ENCODE data around the gene DTD1. TPM values are rescaled to one million over a fixed set of nuclear protein-coding genes. Genes with fewer than 3 reads are reported as not detected.

The DTD1 gene
- total and polyA plus RNA-seq, 2 of the 13 experiments (the other 11 are each of a cell fraction or from before 2014, with no cell fraction given), result 41.2 to 79.3 TPM

DNA sequence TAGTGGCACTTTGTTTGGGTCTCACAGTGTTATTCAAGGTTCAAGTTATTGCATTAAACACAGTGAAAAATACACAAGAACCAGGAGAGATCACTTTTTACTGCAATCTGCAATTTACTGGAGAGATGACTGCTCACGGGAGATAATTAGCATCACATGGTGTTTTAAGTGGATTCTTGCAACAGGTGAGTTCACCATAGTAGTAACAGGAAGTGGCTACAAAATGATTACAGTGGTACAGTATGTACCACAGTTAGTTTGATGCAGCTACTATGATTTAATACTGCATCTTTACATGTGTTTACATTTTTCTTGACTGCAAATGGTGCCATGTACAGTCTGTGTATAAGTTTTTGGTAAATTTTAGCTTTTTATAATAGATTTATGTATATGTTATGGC lies 129.2 kb downstream of the DTD1 start:
- Histone ChIP-seq H4K20me1 (ENCODE audit: insufficient read depth, low read length) (no peaks in the 10 kb centered on the region), H3K4me2 (ENCODE audit: low read depth, low read length) (no peak overlapping the region), H3K4me3 (replicated peaks in 1 of 3; ENCODE audit: insufficient read depth in 1 of 3, low read depth in 2 of 3, low read length in 3 of 3) (no peak overlapping the region), H3K36me3 (replicated peaks in 1 of 2; ENCODE audit: control insufficient read depth in 1 of 2, insufficient read depth in 2 of 2, low read length in 2 of 2) (no peaks in the 10 kb centered on the region), H3K27ac (ENCODE audit: extremely low read length, insufficient read depth, low read length) (no peak overlapping the region), H3K9me3 (ENCODE audit: low read length) (peaks cover 9% of the 10 kb centered on the region), H2AFZ (ENCODE audit: low read length) (no peak overlapping the region), H3K79me2 (ENCODE audit: insufficient read depth, low read length) (no peaks in the 10 kb centered on the region), H3K4me1 (ENCODE audit: insufficient read depth, low read length) (no peaks in the 10 kb centered on the region), H3K9ac (ENCODE audit: insufficient read depth, low read depth, low read length) (no peak overlapping the region), H3K27me3 (ENCODE audit: control insufficient read depth in 1 of 2, insufficient read depth in 2 of 2, low read length in 2 of 2) (no peaks in the 10 kb centered on the region)
- no peak for FAIRE-seq
- intact Hi-C loops (cut with micrococcal nuclease; ENCODE audit: unreplicated experiment) (no loop called here), in situ Hi-C loops (cut with HindIII; ENCODE audit: extremely low pct_ligation_motif_present, low pct_unique_long_range_greater_than_20kb) (no loop called here)
- BruUV-seq (replicated peaks), result no TSS peak
- POLR2A ChIA-PET, result no interaction called here
- 96% methylated on average over 1 of the region's 1 CpG for WGBS (ENCODE audit: low lambda C conversion rate)
- TF ChIP-seq, protein P1, sequence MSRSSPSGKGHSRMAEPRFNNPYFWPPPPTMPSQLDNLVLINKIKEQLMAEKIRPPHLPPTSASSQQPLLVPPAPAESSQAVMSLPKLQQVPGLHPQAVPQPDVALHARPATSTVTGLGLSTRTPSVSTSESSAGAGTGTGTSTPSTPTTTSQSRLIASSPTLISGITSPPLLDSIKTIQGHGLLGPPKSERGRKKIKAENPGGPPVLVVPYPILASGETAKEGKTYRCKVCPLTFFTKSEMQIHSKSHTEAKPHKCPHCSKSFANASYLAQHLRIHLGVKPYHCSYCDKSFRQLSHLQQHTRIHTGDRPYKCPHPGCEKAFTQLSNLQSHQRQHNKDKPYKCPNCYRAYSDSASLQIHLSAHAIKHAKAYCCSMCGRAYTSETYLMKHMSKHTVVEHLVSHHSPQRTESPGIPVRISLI (CRISPR knock-in tag; IDR thresholded peaks at IDR 0.05; ENCODE audit: borderline replicate concordance), result no peak
- TF ChIP-seq, protein P2, sequence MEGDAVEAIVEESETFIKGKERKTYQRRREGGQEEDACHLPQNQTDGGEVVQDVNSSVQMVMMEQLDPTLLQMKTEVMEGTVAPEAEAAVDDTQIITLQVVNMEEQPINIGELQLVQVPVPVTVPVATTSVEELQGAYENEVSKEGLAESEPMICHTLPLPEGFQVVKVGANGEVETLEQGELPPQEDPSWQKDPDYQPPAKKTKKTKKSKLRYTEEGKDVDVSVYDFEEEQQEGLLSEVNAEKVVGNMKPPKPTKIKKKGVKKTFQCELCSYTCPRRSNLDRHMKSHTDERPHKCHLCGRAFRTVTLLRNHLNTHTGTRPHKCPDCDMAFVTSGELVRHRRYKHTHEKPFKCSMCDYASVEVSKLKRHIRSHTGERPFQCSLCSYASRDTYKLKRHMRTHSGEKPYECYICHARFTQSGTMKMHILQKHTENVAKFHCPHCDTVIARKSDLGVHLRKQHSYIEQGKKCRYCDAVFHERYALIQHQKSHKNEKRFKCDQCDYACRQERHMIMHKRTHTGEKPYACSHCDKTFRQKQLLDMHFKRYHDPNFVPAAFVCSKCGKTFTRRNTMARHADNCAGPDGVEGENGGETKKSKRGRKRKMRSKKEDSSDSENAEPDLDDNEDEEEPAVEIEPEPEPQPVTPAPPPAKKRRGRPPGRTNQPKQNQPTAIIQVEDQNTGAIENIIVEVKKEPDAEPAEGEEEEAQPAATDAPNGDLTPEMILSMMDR (CRISPR knock-in tag; IDR thresholded peaks at IDR 0.05), result no peak
- TF ChIP-seq FOXC1 (CRISPR knock-in tag; IDR thresholded peaks at IDR 0.05; ENCODE audit: borderline replicate concordance) (no peak), HOXD1 (CRISPR knock-in tag; IDR thresholded peaks at IDR 0.05) (no peak), MEF2D (CRISPR knock-in tag; IDR thresholded peaks at IDR 0.05) (no peak), YEATS2 (CRISPR knock-in tag; IDR thresholded peaks at IDR 0.05; ENCODE audit: borderline replicate concordance) (no peak), ZNF460 (CRISPR knock-in tag; IDR thresholded peaks at IDR 0.05; ENCODE audit: borderline replicate concordance) (no peak), PLRG1 (conservative IDR thresholded peaks at IDR 0.05) (no peak), TCF7L2 (IDR thresholded peaks at IDR 0.05; ENCODE audit: low read depth, low read length) (no peak), KAT2B (IDR thresholded peaks at IDR 0.05; ENCODE audit: borderline replicate concordance, low read depth, low read length) (no peak)
- TF ChIP-seq, protein P3, sequence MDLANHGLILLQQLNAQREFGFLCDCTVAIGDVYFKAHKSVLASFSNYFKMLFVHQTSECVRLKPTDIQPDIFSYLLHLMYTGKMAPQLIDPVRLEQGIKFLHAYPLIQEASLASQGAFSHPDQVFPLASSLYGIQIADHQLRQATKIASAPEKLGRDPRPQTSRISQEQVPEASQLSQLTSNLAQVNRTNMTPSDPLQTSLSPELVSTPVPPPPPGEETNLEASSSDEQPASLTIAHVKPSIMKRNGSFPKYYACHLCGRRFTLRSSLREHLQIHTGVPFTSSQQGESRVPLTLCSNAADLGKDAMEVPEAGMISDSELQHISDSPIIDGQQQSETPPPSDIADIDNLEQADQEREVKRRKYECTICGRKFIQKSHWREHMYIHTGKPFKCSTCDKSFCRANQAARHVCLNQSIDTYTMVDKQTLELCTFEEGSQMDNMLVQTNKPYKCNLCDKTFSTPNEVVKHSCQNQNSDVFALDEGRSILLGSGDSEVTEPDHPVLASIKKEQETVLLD (CRISPR knock-in tag; IDR thresholded peaks at IDR 0.05; ENCODE audit: low read depth), result no peak
- TF ChIP-seq, protein P4, sequence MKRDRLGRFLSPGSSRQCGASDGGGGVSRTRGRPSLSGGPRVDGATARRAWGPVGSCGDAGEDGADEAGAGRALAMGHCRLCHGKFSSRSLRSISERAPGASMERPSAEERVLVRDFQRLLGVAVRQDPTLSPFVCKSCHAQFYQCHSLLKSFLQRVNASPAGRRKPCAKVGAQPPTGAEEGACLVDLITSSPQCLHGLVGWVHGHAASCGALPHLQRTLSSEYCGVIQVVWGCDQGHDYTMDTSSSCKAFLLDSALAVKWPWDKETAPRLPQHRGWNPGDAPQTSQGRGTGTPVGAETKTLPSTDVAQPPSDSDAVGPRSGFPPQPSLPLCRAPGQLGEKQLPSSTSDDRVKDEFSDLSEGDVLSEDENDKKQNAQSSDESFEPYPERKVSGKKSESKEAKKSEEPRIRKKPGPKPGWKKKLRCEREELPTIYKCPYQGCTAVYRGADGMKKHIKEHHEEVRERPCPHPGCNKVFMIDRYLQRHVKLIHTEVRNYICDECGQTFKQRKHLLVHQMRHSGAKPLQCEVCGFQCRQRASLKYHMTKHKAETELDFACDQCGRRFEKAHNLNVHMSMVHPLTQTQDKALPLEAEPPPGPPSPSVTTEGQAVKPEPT (CRISPR knock-in tag; IDR thresholded peaks at IDR 0.05; ENCODE audit: low read depth), result no peak
- TF ChIP-seq, protein P5, sequence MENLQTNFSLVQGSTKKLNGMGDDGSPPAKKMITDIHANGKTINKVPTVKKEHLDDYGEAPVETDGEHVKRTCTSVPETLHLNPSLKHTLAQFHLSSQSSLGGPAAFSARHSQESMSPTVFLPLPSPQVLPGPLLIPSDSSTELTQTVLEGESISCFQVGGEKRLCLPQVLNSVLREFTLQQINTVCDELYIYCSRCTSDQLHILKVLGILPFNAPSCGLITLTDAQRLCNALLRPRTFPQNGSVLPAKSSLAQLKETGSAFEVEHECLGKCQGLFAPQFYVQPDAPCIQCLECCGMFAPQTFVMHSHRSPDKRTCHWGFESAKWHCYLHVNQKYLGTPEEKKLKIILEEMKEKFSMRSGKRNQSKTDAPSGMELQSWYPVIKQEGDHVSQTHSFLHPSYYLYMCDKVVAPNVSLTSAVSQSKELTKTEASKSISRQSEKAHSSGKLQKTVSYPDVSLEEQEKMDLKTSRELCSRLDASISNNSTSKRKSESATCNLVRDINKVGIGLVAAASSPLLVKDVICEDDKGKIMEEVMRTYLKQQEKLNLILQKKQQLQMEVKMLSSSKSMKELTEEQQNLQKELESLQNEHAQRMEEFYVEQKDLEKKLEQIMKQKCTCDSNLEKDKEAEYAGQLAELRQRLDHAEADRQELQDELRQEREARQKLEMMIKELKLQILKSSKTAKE (CRISPR knock-in tag; IDR thresholded peaks at IDR 0.05; ENCODE audit: borderline replicate concordance), result no peak
- TF ChIP-seq, protein P6, sequence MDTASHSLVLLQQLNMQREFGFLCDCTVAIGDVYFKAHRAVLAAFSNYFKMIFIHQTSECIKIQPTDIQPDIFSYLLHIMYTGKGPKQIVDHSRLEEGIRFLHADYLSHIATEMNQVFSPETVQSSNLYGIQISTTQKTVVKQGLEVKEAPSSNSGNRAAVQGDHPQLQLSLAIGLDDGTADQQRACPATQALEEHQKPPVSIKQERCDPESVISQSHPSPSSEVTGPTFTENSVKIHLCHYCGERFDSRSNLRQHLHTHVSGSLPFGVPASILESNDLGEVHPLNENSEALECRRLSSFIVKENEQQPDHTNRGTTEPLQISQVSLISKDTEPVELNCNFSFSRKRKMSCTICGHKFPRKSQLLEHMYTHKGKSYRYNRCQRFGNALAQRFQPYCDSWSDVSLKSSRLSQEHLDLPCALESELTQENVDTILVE (CRISPR knock-in tag; IDR thresholded peaks at IDR 0.05), result no peak
- no peak for ATAC-seq
- DNase-seq (ENCODE audit: low spot score), result no peak
- CTCF ChIA-PET (ENCODE audit: low intra/inter-chr PET ratio, low total read pairs), result no interaction called here
